Effector memory CD8-positive, alpha-beta T cell (primary cell): Measurements from ENCODE around the gene TTC5.
A peak's percentile ranks its signal among the peaks of the same experiment; 100 is the strongest.
"Not testable (repeated sequence)": the region's sequence is repeated elsewhere in the genome, so short reads cannot be mapped to it uniquely, and the experiment has no call there.

Experiments
- ATAC-seq: fragments of 150-1000 bp; cut with Tn5 transposase; replicated peaks from 2 replicates; pipeline ENCODE4 v1.10.0; 2021; ENCODE audit warnings: mild to moderate bottlenecking, moderate library complexity
- DNase-seq, 3 experiments: peaks; one replicate each; pipeline ENCODE4 v3.0.0; 2021
- H3K27ac Mint-ChIP-seq, 2 donors: one replicate each; pipeline ENCODE4 v1.8.0; 2022; ENCODE audit warnings: mild to moderate bottlenecking in 2 of 2, mixed read lengths in 2 of 2, moderate library complexity in 2 of 2
- H3K27me3 Mint-ChIP-seq, 2 donors: one replicate each; pipeline ENCODE4 v1.8.0; 2022; ENCODE audit warnings: mixed read lengths in 2 of 2
- H3K36me3 Mint-ChIP-seq: one replicate; pipeline ENCODE4 v1.8.0; 2022; ENCODE audit warnings: mild to moderate bottlenecking, moderate library complexity, mixed read lengths; ENCODE audit not compliant: insufficient read depth
- H3K4me1 Mint-ChIP-seq, 2 donors: one replicate each; pipeline ENCODE4 v1.8.0; 2022; ENCODE audit warnings: low read depth in 2 of 2, mixed read lengths in 2 of 2
- H3K4me3 Mint-ChIP-seq, 2 donors: one replicate each; pipeline ENCODE4 v1.8.0; 2022; ENCODE audit warnings: mild to moderate bottlenecking in 2 of 2, mixed read lengths in 2 of 2, moderate library complexity in 2 of 2
- H3K9me3 Mint-ChIP-seq, 2 donors: one replicate each; pipeline ENCODE4 v1.8.0; 2022; ENCODE audit warnings: mixed read lengths in 2 of 2

The TTC5 gene

DNA sequence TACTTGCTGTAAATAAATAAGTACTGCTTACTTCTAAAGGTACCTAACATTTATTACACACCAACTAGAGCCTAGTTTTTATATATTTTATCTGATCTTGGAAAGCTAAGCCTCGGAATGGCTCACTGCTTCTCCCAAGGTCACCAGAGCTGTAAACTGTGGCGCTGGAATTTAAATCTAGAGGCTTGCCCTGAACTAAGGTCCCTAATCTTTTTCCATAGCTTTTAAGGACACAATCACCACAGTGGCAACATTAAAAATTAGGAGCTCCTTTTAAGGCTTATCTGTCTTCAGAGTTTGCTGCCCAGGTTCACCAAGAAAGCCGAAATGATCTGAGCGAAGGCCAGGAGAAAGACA lies 26.7 kb upstream of the TTC5 start:
- DNase-seq (no peak), ATAC-seq (no peak)
- peaks cover 15 to 32% of the 10 kb centered on the region in 2 donors for H3K4me1 Mint-ChIP-seq
- peak overlapping the region; percentile 86 to 95 for H3K27ac Mint-ChIP-seq
- no peaks in the 10 kb centered on the region for H3K36me3 Mint-ChIP-seq
- peak overlapping the region; percentile 88 to 95 for H3K4me3 Mint-ChIP-seq
- no peaks in the 10 kb centered on the region for H3K9me3 Mint-ChIP-seq
- H3K27me3 Mint-ChIP-seq = no peaks in the 10 kb centered on the region

DNA sequence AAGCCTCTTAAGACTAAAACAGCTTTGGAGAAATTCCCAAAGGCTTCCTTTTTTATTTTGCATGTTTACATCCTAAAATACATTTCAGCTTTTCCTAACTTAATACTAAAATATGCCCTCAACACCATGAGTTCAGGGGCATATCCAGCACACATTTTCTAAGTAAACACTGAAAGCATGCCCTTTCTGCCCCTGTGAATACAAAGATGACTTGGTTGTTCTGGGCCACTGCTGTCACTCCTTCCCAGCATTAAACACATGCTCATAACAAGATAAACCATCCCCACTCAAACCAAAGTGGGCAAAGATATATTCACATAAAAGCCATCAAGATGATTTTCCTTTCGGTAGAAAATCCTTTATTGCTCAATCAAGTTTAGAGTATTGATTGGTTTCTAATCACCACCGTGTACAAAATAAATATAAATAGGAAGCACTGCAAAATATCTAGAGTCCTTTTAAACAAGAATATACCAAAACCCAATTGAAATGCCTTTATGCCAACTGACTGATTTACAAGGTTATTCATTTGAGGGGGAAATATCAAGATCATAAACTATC lies 25.4 kb upstream of the TTC5 start:
- Mint-ChIP-seq H3K4me3 (no peak overlapping the region), H3K4me1 (peaks cover 16 to 33% of the 10 kb centered on the region in 2 donors), H3K27me3 (no peaks in the 10 kb centered on the region), H3K9me3 (no peaks in the 10 kb centered on the region), H3K27ac (peak overlapping the region; percentile 25 to 87), H3K36me3 (peaks cover 5% of the 10 kb centered on the region)
- DNase-seq (no peak), ATAC-seq (no peak)

GRCh38 chr14:20329355-20329754 lies 23.6 kb upstream of the TTC5 start:
- Mint-ChIP-seq H3K9me3 (no peaks in the 10 kb centered on the region), H3K27me3 (no peaks in the 10 kb centered on the region), H3K4me3 (no peak overlapping the region), H3K27ac (peak overlapping the region in 1 of 2 donors; percentile 10), H3K36me3 (peaks cover 11% of the 10 kb centered on the region), H3K4me1 (peaks cover 16 to 33% of the 10 kb centered on the region in 2 donors)
- ATAC-seq (no peak), DNase-seq (no peak)

DNA sequence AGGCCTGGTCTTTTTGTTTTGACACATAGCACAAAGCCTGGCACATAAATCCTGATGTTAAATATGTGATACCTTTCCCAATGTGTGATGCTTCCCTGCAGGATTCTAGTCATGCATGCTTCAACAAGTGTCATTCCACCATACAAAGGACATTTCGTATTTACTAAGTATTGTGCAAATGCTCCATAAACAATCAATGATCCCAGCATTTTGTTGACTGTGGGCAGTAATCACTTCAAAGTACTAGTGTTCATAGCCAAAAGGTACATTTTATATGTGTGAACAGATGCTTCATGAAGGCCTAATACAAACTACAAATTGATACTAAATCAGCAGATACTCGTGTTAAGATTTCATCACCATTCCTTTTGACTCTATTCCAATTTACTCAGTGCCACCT lies 23.0 kb upstream of the TTC5 start:
- Mint-ChIP-seq H3K27ac (peak overlapping the region in 1 of 2 donors; percentile 10), H3K9me3 (no peaks in the 10 kb centered on the region), H3K4me3 (no peak overlapping the region), H3K27me3 (no peaks in the 10 kb centered on the region), H3K36me3 (peaks cover 17% of the 10 kb centered on the region), H3K4me1 (peaks cover 16 to 33% of the 10 kb centered on the region in 2 donors)
- DNase-seq = no peak
- ATAC-seq = no peak

DNA sequence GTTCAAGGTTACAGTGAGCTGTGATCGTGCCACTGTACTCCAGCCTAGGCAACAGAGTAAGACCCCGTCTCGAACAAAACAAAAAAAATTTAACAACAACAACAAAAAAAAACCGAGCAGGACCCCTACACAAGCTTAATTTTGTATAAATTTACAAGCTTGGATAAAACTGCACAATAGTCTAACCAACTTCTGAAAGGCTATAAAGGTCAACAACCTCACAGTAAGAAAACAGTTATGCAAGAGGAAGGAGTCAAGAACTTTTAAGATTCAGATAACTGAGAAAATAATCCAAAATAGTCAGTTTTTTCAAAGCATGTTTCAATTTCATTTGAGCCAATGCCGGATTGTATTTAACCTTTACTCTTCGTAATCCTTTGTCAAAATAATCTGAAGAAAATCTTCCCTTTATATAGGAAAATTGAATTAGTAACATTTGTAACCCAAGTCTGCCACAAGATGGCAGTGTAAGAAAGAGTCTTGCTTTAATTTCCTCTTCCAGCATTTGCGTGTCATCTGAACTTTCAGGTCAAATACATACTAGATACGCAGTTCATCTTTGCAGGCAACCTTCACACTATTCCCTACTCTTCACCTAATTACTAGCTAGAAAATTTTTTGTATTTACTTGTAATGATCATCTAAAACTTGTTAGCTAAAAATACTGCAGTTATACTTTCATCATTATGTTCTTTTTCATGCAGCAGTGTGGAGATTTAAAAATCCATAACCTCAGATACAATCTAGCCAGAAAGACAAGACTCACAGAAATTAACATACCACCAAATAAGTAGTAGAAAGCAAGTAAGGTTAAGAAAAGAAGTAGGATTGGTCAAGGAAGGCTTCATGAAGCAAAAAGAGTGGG lies 21.5 kb upstream of the TTC5 start:
- peak; percentile 58 for ATAC-seq
- H3K36me3 Mint-ChIP-seq = peaks cover 21% of the 10 kb centered on the region
- H3K27ac Mint-ChIP-seq = peak overlapping the region in 1 of 2 donors; percentile 52
- no peak overlapping the region for H3K4me3 Mint-ChIP-seq
- peak; percentile 42 to 52 (median 49) for DNase-seq
- H3K27me3 Mint-ChIP-seq = no peaks in the 10 kb centered on the region
- H3K9me3 Mint-ChIP-seq = no peaks in the 10 kb centered on the region
- H3K4me1 Mint-ChIP-seq = peaks cover 7 to 21% of the 10 kb centered on the region in 2 donors

- no peaks in the 10 kb centered on the region for H3K27me3 Mint-ChIP-seq
- no peak for ATAC-seq
- peaks cover 68% of the 10 kb centered on the region for H3K36me3 Mint-ChIP-seq
- H3K4me3 Mint-ChIP-seq = no peak overlapping the region
- no peaks in the 10 kb centered on the region for H3K9me3 Mint-ChIP-seq
- no peak overlapping the region for H3K27ac Mint-ChIP-seq
- DNase-seq = no peak
- no peaks in the 10 kb centered on the region for H3K4me1 Mint-ChIP-seq
Measured at GRCh38 chr14:20317720-20318119, 12.0 kb upstream of the TTC5 start.

- no peaks in the 10 kb centered on the region for H3K27me3 Mint-ChIP-seq
- no peak overlapping the region for H3K4me3 Mint-ChIP-seq
- no peak for ATAC-seq
- DNase-seq = no peak
- H3K27ac Mint-ChIP-seq = no peak overlapping the region
- no peaks in the 10 kb centered on the region for H3K9me3 Mint-ChIP-seq
- peaks cover 49% of the 10 kb centered on the region for H3K36me3 Mint-ChIP-seq
- H3K4me1 Mint-ChIP-seq = no peaks in the 10 kb centered on the region
Measured at GRCh38 chr14:20314026-20314425, 8.3 kb upstream of the TTC5 start.

GRCh38 chr14:20306079-20306423 lies 300 bp upstream of the TTC5 start:
- peak overlapping the region; percentile 86 to 93 for H3K27ac Mint-ChIP-seq
- peaks cover 9 to 32% of the 10 kb centered on the region in 2 donors for H3K4me1 Mint-ChIP-seq
- peak overlapping the region; percentile 88 for H3K4me3 Mint-ChIP-seq
- H3K9me3 Mint-ChIP-seq = no peaks in the 10 kb centered on the region
- ATAC-seq (no peak), DNase-seq (no peak)
- peaks cover 18% of the 10 kb centered on the region for H3K36me3 Mint-ChIP-seq
- no peaks in the 10 kb centered on the region for H3K27me3 Mint-ChIP-seq

DNA sequence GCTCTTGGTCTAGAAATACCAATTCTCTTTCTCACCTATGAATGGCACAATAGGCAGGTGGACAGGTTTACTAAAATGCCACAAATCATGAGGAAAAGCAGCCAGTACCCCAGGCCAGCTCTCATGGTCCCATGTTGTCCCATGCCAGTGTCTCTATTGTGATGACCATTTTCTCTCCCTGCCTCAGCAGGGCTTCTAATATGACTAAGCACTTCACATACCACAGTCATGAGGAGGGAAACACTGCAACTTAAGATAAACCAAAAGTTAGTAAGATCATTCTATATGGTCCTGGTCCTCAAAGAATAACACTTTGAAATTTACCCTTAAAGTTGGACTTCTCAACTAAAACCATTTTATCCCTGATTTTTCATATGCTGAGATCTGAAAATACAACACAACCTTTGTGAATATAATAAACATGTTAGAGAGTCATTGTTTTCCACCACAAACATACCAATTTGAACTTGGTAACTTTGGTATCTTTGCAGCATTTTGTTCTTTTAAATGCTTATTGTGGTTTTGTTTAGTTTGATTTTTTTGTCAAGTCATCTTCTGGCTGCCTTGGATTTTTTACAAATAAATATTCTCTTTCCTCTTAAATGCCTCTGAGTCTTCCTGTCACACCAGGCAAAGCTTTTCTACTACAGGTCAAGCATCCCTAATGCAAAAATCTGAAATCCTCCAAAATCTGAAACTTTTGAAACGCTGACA lies 3.6 kb downstream of the TTC5 start:
- no peak overlapping the region for H3K27ac Mint-ChIP-seq
- no peak for ATAC-seq
- H3K36me3 Mint-ChIP-seq = peaks cover 43% of the 10 kb centered on the region
- no peaks in the 10 kb centered on the region for H3K27me3 Mint-ChIP-seq
- H3K9me3 Mint-ChIP-seq = no peaks in the 10 kb centered on the region
- peaks cover 9 to 32% of the 10 kb centered on the region in 2 donors for H3K4me1 Mint-ChIP-seq
- no peak for DNase-seq
- no peak overlapping the region for H3K4me3 Mint-ChIP-seq

DNA sequence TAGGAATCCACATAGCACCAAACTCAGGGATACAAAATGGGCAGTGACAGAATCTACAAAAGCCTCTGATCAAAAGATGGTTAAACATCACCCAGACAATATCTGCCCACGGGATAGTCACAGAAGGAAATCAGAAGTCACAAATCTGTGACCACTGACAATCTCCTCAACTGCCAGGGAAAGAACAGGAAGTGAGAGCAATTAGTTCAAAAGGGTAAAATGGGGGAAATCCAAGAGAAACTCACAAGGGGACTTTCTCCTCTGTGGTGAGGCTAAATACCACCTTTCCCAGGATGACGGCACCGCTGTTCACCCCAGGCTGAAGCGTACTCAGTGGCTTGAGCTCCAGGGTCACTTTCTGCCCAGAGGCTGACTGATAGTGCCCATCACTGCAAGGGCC lies 10.7 kb downstream of the TTC5 start:
- H3K27me3 Mint-ChIP-seq = no peaks in the 10 kb centered on the region
- no peak for DNase-seq
- no peak overlapping the region for H3K4me3 Mint-ChIP-seq
- no peaks in the 10 kb centered on the region for H3K4me1 Mint-ChIP-seq
- no peaks in the 10 kb centered on the region for H3K9me3 Mint-ChIP-seq
- no peak for ATAC-seq
- peak overlapping the region in 1 of 2 donors; percentile 64 for H3K27ac Mint-ChIP-seq
- peaks cover 84% of the 10 kb centered on the region for H3K36me3 Mint-ChIP-seq

- H3K36me3 Mint-ChIP-seq = peaks cover 82% of the 10 kb centered on the region
- no peaks in the 10 kb centered on the region for H3K4me1 Mint-ChIP-seq
- H3K4me3 Mint-ChIP-seq = no peak overlapping the region
- peak overlapping the region in 1 of 2 donors; percentile 64 for H3K27ac Mint-ChIP-seq
- ATAC-seq (no peak), DNase-seq (no peak)
- no peaks in the 10 kb centered on the region for H3K9me3 Mint-ChIP-seq
- H3K27me3 Mint-ChIP-seq = no peaks in the 10 kb centered on the region
Measured at GRCh38 chr14:20294636-20295035, 11.1 kb downstream of the TTC5 start.

DNA sequence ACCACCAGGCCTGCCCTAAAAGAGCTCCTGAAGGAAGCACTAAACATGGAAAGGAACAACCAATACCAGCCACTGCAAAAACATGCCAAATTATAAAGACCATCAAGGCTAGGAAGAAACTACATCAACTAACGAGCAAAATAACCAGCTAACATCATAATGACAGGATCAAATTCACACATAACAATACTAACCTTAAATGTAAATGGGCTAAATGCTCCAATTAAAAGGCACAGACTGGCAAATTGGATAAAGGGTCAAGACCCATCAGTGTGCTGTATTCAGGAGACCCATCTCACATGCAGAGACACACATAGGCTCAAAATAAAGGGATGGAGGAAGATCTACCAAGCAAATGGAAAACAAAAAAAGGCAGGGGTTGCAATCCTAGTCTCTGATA lies 23.8 kb downstream of the TTC5 start:
- not testable (repeated sequence) for H3K4me3 Mint-ChIP-seq, H3K27ac Mint-ChIP-seq

GRCh38 chr14:20280265-20280664 lies 25.5 kb downstream of the TTC5 start:
- not testable (repeated sequence) for H3K9me3 Mint-ChIP-seq, H3K36me3 Mint-ChIP-seq, ATAC-seq, H3K27me3 Mint-ChIP-seq, DNase-seq
- peak overlapping the region; percentile 68 to 81 for H3K27ac Mint-ChIP-seq
- H3K4me1 Mint-ChIP-seq = peaks cover 19 to 31% of the 10 kb centered on the region in 2 donors
- H3K4me3 Mint-ChIP-seq = peak overlapping the region; percentile 33 to 48

More for the DNA sequence above, 23.8 kb downstream of the TTC5 start:
- not testable (repeated sequence) for H3K36me3 Mint-ChIP-seq, ATAC-seq, H3K27me3 Mint-ChIP-seq, H3K9me3 Mint-ChIP-seq, DNase-seq
- H3K4me1 Mint-ChIP-seq = peaks cover 19 to 31% of the 10 kb centered on the region in 2 donors
